Bone marrow (tissue), 2 donors: ENCODE measurements around the gene CCDC142.

Source experiments
- DNase-seq, 2 donors: peaks; one replicate each; lab custom pipeline; 2025; lab: John Stamatoyannopoulos, UW

Gene CCDC142

GRCh38 chr2:74482801-74483674 is at the start of gene CCDC142, which contains the start of gene TTC31:
TSS of gene CCDC142 (minus strand) at chr2:74482998. CDS start at chr2:74482837, 161 bp downstream.
TSS of gene TTC31 (plus strand) at chr2:74483081. CDS start at chr2:74483096, 15 bp downstream.
- DNase-seq: peak; percentile 84 to 99

GRCh38 chr2:74532222-74532621 is 49.4 kb upstream of the CCDC142 start:
- DNase-seq: no peak

DNA sequence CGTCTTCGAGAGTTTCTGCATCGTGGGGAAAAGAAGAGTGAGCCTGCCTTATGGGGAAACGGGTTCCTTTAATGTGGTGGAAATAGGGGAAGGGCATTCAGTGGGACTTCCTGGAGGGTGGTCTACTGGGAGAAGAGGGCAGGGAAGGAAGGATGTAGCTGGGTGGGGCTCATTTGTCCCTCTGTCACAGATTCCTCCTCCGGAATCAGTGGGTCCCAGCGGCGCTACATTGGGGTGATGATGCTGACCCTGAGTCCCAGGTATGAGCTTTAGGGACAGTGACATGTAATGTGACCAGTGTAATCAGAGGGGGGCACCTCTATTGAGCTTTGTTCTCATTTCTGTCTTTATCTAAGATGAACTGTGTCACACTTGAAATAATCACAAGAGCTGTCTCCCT is 48.9 kb upstream of the CCDC142 start:
- DNase-seq: no peak

GRCh38 chr2:74530239-74531187 is 47.7 kb upstream of the CCDC142 start:
- peak in 1 of 2 donors; percentile 24 for DNase-seq

DNA sequence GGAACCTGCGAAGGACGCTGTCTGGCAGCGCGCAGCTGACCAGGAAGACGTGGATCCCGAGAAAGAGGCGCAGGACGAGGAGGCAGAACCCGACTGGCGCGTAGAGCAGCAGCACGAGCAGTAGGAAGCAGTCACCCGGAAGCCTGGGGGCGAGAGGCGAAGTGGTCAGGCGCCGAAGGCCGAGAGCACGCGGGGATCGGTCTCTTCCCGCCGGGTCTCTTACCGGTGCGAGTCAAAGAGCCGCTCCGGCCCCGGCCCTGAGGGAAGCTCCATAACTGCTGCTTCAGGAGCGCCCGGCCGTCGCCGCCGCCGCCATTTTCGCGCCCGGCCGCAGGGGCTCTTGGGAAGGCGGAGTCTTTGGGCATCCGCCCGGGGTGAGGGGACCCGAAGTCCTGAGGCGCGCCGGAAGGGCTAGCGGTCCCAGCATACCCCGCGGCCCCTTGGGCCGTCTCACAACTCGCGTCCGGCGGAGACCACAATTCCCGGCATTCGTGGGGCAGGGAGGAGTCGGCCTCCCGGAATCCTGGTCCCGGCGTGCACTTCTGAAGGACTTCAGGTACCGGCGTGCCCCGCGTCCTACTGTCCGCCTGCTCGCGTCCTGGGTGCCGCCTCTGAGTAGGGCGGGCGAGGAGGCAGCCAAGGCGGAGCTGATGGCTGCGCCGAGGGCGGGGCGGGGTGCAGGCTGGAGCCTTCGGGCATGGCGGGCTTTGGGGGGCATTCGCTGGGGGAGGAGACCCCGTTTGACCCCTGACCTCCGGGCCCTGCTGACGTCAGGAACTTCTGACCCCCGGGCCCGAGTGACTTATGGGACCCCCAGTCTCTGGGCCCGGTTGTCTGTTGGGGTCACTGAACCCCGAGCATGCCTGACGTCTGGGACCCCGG is 46.8 kb upstream of the CCDC142 start, which contains the start of the genes AUP1 and HTRA2:
TSS of gene AUP1 (minus strand) at position 350 of the 882 bp plus-strand sequence. CDS start at position 273, 77 bp downstream.
TSS of gene HTRA2 (plus strand) at position 577 of the 882 bp plus-strand sequence. CDS start at position 651, 74 bp downstream.
- peak; percentile 25 to 81 for DNase-seq

GRCh38 chr2:74528600-74529356 is 46.0 kb upstream of the CCDC142 start:
- no peak for DNase-seq

DNA sequence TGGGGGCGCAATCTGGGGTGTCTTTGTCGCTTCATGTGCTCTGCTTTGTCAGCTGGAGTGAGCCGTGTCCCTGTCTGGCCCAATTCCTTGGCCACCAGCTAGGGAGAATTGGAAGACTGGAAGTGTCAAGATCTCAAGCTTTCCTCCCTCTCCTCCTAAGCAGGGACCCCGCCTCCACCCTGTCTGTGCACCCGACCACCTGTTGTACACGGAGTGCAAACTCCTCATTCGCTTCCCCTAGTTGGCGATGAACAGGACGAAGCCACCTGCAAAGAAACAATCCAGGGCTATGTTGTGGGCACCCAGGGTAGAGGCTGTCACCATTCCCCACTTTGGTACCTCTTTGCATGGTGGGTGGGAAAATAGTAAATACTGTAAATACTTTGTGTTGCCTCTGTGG is 44.9 kb upstream of the CCDC142 start:
- no peak for DNase-seq

GRCh38 chr2:74526649-74527230 is 43.9 kb upstream of the CCDC142 start:
- no peak for DNase-seq

DNA sequence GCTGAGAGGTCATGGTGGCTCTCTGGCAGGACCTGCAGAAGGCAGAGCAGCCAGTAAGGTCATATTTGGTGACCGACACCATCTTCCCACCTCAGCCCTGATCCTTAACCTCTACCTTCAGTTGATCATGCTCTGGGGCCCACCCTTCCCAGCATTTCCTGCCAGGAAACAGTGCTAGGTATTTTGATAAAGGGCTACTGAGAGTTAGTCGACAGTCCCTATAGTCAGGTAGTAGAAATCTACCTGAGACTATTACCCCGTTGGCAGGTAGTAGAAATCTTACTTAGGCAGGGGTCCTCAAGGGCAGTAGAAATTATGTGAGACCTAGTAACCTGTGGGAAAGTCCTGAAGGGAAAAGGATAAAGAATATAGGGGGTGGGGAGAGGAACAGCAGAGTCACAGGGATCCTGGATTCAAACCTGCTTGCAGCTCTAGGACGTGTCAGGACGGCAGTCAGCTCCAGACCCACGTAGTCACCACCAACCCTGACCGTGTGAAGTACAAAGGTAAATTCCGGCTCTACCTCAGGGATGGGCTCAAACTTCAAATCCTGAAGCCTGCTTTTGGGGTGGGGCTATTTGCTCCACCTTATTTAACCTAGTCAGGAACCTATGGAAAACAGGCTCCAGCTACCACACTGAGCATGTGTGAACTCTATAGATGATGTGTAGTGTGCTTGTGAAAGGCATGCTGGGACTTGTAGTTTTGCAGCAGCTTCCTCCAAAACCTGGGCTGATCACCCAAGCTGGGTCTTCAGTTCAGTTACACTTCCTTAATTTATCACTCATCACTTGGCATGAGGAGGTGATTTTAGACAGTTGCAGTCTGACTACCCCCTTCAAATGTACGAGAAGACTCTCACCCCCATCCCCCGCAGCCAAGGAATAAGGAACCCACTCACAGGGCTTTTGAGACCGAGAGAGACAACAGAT is 43.2 kb upstream of the CCDC142 start, which contains the start of gene DQX1:
TSS of gene DQX1 (minus strand) at position 515 of the 932 bp plus-strand sequence. CDS start at position 13, 502 bp downstream.
- DNase-seq: no peak

GRCh38 chr2:74524955-74525716 is 42.3 kb upstream of the CCDC142 start:
- DNase-seq: no peak

DNA sequence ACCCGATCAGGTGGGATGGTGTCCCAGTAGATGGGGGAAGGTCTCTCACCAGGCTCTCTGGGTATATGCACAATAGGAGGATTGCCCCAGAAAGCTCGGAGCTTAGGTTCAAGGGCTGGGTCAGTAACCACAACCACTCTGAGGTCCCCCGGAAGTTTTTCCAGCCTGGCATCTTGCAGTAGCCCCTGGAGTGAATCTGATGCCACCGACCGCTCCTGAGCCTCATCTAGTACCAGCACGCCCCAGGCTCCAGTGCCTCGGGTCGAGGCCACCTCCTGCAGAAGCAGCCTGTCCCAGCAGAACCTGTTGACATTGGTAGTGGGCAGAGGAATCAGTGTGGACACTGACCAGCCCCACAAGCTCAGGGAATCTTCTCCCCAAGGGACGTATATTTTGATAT is 41.2 kb upstream of the CCDC142 start:
- DNase-seq: no peak

GRCh38 chr2:74522516-74522915 is 39.7 kb upstream of the CCDC142 start:
- DNase-seq: no peak

GRCh38 chr2:74516650-74517049 is 33.9 kb upstream of the CCDC142 start:
- no peak for DNase-seq

GRCh38 chr2:74515981-74516633 is 33.3 kb upstream of the CCDC142 start:
- DNase-seq: peak in 1 of 2 donors; percentile 30

DNA sequence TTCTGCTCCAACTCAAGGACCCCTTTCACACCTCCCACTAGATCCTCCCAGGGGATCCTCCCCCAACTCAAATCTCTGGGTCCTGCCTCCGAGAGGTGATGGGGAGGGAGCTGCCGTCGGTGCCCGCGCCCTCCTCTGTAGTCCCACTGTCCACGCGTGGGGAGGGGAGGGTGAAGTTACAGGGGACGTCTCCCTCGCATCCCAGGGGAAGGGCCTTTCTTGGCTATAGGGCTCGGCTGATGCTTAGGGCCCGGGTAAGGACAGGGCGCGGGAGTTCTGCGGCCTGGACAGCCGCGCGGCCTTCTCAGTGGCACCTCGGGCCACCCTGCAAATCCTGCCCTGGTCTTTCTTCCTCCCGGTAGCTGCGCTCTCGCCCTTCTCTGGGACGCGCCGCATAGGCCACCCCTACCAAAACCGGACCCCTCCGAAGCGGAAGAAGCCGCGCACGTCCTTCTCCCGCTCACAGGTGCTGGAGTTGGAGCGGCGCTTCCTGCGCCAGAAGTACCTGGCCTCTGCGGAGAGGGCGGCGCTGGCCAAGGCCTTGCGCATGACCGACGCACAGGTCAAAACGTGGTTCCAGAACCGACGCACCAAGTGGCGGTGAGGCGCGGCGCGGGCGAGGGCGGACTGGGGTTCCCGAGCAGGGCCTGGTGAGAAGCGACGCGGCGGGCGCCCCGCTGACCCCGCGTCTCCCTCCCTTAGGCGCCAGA is 32.6 kb upstream of the CCDC142 start:
- DNase-seq: no peak

DNA sequence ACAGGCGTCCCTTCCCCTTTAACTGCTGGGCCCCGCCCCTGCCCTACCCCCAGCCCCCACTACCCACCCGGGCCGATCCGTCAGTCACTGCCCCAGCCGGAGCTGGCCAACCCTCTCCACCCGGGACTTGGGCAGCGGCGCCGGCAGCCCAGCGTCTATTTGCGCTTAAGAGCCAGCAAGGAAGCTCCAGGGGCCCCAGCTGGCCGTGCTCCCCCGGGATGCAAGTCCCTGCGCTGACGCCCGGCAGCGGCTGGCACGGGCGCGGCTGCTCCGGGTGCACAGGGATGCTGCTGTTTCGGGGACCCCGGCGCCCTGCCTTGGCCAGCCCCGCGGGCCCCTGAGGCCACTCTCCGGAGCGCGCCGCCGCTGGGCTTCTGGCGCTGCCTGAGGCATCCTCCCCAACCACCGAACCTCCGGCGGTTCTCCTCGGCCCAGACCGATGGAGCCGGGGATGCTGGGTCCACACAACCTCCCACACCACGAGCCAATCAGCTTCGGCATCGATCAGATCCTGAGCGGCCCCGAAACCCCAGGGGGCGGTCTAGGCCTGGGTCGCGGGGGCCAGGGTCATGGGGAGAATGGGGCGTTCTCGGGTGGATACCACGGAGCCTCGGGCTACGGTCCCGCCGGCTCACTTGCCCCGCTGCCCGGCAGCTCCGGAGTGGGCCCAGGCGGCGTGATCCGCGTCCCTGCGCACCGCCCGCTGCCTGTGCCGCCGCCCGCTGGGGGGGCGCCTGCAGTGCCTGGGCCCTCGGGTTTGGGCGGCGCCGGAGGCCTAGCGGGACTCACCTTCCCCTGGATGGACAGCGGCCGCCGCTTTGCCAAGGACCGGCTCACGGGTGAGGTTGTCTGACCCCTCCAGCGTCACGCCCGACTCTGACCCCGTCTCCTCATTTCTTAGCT is 31.8 kb upstream of the CCDC142 start, which contains the start of gene TLX2:
TSS of gene TLX2 (plus strand) at position 83 of the 903 bp plus-strand sequence. CDS start at position 440, 357 bp downstream.
- peak in 1 of 2 donors; percentile 44 for DNase-seq
